NB4 (cell line): ENCODE results near the gene MUL1.

Experiments
- CTCF ChIP-seq: IDR thresholded peaks from one replicate; pipeline ENCODE4 v1.5.1; 2012; ENCODE audit warnings: low read depth, low read length
- MAX ChIP-seq: IDR thresholded peaks from 2 replicates; pipeline ENCODE4 v1.6.1; 2011; ENCODE audit warnings: low read depth, low read length
- MYC ChIP-seq: IDR thresholded peaks from 2 replicates; pipeline ENCODE4 v1.6.1; 2011; ENCODE audit warnings: low read depth, low read length
- POLR2A ChIP-seq: IDR thresholded peaks from 2 replicates; pipeline ENCODE4 v1.6.1; 2011; ENCODE audit warnings: mild to moderate bottlenecking; ENCODE audit not compliant: insufficient read length; ENCODE audit errors: extremely low read depth

- TF ChIP-seq CTCF: no peak
- TF ChIP-seq POLR2A: no peak
- no peak for TF ChIP-seq MAX
- TF ChIP-seq MYC: no peak
These were observed 44.2 kb upstream of the MUL1 start, which contains the start of gene FAM43B for GRCh38 chr1:20551945-20552727.
